Measurements from ENCODE around the gene FMNL1.

Gene FMNL1

DNA sequence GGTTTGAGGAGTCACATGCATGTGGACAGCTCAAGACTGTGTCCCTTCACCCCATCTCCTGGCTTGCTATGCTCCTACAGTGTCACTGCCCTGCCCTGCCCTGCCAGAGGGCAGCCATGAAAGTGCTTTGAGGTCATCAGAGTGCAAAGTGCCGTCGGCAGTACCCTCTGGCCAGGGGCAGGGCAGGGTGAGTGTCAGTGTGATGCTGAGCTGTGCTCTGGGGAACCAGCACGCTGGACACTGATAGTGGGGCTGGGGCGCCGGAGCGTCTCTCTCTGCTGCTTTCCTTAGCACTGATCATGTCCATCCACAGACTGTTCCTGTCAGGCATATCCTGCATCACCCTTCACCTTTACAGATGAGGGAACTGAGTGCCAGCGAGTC is 41.8 kb downstream of the FMNL1 start:
- Histone ChIP-seq H3K9ac (ENCODE audit: insufficient read length, low read depth) (no peak overlapping the region), H3K4me3 (ENCODE audit: insufficient read length, low read depth) (no peak overlapping the region), H3K36me3 (ENCODE audit: insufficient read depth, insufficient read length, low read length) (peaks cover 58% of the 10 kb centered on the region), H3K4me1 (ENCODE audit: insufficient read depth, insufficient read length) (peaks cover 7% of the 10 kb centered on the region), H3K27me3 (ENCODE audit: insufficient read depth, insufficient read length) (peaks cover 8% of the 10 kb centered on the region), H3K9me3 (ENCODE audit: insufficient read depth, low read length) (no peaks in the 10 kb centered on the region)
- TF ChIP-seq YY1 (IDR thresholded peaks at IDR 0.05; ENCODE audit: insufficient read depth, insufficient read length) (no peak), ZNF274 (IDR thresholded peaks at IDR 0.05; ENCODE audit: low read depth, low read length) (no peak), SUZ12 (IDR thresholded peaks at IDR 0.05; ENCODE audit: extremely low read depth, insufficient read depth, insufficient read length) (no peak)
- no peak for DNase-seq (ENCODE audit: low read depth, low spot score)

DNA sequence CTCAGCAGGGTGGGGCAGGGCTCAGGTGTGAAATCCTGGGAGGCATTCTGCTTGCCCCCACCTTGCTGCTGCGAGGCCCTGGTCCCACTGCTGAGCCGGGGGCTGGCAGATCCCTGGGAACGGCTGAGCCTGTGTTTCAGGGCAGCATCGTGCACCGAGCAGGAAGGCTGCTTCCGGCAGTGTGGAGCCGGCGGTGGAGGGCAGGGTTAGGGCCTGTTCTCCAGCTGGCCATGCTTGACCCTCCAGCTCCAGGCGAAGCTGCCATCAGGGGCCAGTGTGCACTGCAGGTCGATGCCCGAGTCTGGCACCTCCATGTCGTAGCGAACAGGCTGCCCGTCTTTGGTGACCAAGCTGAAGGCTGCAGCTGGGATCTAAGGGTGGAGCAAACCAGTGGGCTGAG is 42.7 kb downstream of the FMNL1 start:
- H3K9ac ChIP-seq (ENCODE audit: insufficient read length, low read depth) = no peak overlapping the region
- peaks cover 8% of the 10 kb centered on the region for H3K27me3 ChIP-seq (ENCODE audit: insufficient read depth, insufficient read length)
- TF ChIP-seq ZNF274 (IDR thresholded peaks at IDR 0.05; ENCODE audit: low read depth, low read length) (no peak), SUZ12 (IDR thresholded peaks at IDR 0.05; ENCODE audit: extremely low read depth, insufficient read depth, insufficient read length) (no peak), YY1 (IDR thresholded peaks at IDR 0.05; ENCODE audit: insufficient read depth, insufficient read length) (no peak)
- no peak for DNase-seq (ENCODE audit: low read depth, low spot score)
- H3K9me3 ChIP-seq (ENCODE audit: insufficient read depth, low read length) = no peaks in the 10 kb centered on the region
- H3K4me1 ChIP-seq (ENCODE audit: insufficient read depth, insufficient read length) = peaks cover 7% of the 10 kb centered on the region
- H3K36me3 ChIP-seq (ENCODE audit: insufficient read depth, insufficient read length, low read length) = peaks cover 67% of the 10 kb centered on the region
- no peak overlapping the region for H3K4me3 ChIP-seq (ENCODE audit: insufficient read length, low read depth)

DNA sequence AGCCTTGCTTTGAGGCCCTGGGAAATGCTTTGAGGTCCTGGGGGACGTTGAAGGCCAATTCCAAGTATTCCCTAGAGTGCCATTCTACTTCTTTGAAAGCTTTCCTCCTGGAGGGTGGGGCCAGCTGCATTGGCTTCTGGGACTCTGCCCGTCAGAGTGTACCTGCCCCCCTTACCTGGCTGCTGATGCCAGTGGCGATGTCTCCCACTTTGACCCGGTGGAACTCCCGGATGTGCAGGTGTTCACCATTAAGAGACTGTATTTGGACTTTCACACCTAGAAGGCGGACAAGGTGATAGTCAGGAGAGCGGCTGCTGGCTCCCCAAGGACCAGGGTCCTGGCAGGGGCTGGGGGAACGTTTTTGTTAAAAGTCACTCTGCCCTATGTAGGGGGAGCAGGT is 43.3 kb downstream of the FMNL1 start:
- H3K9me3 ChIP-seq (ENCODE audit: insufficient read depth, low read length) = no peaks in the 10 kb centered on the region
- H3K4me3 ChIP-seq (ENCODE audit: insufficient read length, low read depth) = no peak overlapping the region
- H3K27me3 ChIP-seq (ENCODE audit: insufficient read depth, insufficient read length) = peaks cover 8% of the 10 kb centered on the region
- peaks cover 73% of the 10 kb centered on the region for H3K36me3 ChIP-seq (ENCODE audit: insufficient read depth, insufficient read length, low read length)
- DNase-seq (ENCODE audit: low read depth, low spot score) = no peak
- TF ChIP-seq ZNF274 (IDR thresholded peaks at IDR 0.05; ENCODE audit: low read depth, low read length) (no peak), YY1 (IDR thresholded peaks at IDR 0.05; ENCODE audit: insufficient read depth, insufficient read length) (no peak), SUZ12 (IDR thresholded peaks at IDR 0.05; ENCODE audit: extremely low read depth, insufficient read depth, insufficient read length) (no peak)
- H3K4me1 ChIP-seq (ENCODE audit: insufficient read depth, insufficient read length) = peaks cover 7% of the 10 kb centered on the region
- H3K9ac ChIP-seq (ENCODE audit: insufficient read length, low read depth) = no peak overlapping the region

DNA sequence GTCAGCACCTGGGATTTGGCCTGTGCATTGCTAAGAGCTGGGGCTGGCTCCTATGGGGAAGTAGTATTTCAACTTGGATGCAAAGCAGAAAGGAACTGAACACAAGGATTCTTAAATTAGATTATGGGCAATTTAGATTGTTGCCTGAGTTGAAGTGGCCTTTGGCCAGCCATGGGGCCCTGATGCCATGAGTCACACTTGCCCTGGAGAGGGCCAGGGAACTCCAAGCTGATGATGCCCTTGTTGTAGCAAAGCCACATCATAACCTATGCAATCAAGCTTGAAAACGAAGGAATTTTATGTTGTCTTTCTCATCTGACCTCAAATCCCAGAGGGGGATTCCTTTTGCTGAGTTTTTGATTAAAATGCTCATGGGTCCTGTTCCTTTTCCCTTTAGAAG is 44.1 kb downstream of the FMNL1 start:
- peaks cover 81% of the 10 kb centered on the region for H3K36me3 ChIP-seq (ENCODE audit: insufficient read depth, insufficient read length, low read length)
- DNase-seq (ENCODE audit: low read depth, low spot score) = no peak
- peaks cover 7% of the 10 kb centered on the region for H3K4me1 ChIP-seq (ENCODE audit: insufficient read depth, insufficient read length)
- H3K4me3 ChIP-seq (ENCODE audit: insufficient read length, low read depth) = no peak overlapping the region
- H3K9me3 ChIP-seq (ENCODE audit: insufficient read depth, low read length) = no peaks in the 10 kb centered on the region
- no peak overlapping the region for H3K9ac ChIP-seq (ENCODE audit: insufficient read length, low read depth)
- no peak for TF ChIP-seq YY1 (IDR thresholded peaks at IDR 0.05; ENCODE audit: insufficient read depth, insufficient read length)
- TF ChIP-seq SUZ12 (IDR thresholded peaks at IDR 0.05; ENCODE audit: extremely low read depth, insufficient read depth, insufficient read length) = no peak
- no peak for TF ChIP-seq ZNF274 (IDR thresholded peaks at IDR 0.05; ENCODE audit: low read depth, low read length)
- H3K27me3 ChIP-seq (ENCODE audit: insufficient read depth, insufficient read length) = peaks cover 5% of the 10 kb centered on the region

DNA sequence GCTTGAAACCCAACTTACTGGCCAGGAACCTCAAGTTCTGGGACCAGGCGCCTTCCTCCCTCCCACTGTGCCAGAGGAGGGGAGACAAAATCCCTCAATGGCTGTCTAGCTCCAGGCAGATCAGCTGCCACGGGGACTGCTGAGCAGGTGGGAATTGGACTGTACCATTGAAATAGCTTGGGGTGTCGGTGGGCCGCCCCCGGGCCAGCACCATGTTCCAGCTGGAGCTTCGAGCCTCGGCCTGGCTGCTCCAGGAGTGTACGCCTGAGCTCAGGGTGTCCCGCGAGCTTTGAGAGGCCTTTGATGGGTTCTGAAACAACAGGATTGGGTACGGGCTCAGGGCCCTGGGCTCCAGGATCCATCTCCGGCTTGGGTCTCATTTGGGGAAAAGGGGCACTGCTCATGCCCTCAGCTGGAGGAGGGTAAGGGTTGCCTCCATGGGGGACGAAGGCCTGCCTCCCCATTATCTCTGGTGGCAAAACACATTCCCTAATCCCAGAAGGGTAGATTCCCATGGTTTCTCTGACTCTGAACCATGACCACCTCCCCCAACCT is 44.8 kb downstream of the FMNL1 start:
- Histone ChIP-seq H3K4me1 (ENCODE audit: insufficient read depth, insufficient read length) (peaks cover 7% of the 10 kb centered on the region), H3K4me3 (ENCODE audit: insufficient read length, low read depth) (no peak overlapping the region), H3K9ac (ENCODE audit: insufficient read length, low read depth) (no peak overlapping the region), H3K27me3 (ENCODE audit: insufficient read depth, insufficient read length) (peaks cover 2% of the 10 kb centered on the region), H3K9me3 (ENCODE audit: insufficient read depth, low read length) (no peaks in the 10 kb centered on the region), H3K36me3 (ENCODE audit: insufficient read depth, insufficient read length, low read length) (peaks cover 84% of the 10 kb centered on the region)
- no peak for DNase-seq (ENCODE audit: low read depth, low spot score)
- TF ChIP-seq ZNF274 (IDR thresholded peaks at IDR 0.05; ENCODE audit: low read depth, low read length) = no peak
- no peak for TF ChIP-seq SUZ12 (IDR thresholded peaks at IDR 0.05; ENCODE audit: extremely low read depth, insufficient read depth, insufficient read length)
- TF ChIP-seq YY1 (IDR thresholded peaks at IDR 0.05; ENCODE audit: insufficient read depth, insufficient read length) = no peak

DNA sequence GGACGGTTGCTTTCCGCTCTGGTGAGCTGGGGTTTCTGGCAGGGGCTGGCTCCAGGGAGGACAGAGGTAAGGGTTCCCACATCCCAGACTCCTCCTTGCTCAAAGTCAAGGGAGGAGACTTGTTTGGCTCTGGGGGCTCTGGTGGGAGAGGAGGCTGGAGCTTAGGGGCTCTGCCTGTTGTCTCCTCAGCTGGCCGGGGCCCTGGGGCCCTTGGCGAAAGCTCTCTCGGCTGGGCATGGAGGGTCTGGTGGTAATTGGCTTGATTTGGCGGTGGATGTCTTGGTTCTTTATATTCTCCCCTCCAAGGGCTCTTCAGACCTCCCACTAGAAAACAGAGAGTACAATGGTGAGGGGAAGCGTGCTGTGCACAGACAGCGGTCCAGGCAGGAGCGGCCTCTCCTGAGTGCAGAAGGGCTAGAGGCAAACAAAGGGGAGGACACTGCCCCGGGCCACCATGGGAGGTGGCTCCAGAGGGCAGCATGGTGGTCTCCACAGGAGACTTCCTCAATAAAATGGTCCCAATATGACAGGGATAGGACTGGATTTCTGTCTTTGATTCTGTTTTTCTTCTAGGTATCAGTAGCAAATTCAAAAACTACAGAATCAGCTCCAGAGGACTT is 45.9 kb downstream of the FMNL1 start:
- H3K9ac ChIP-seq (ENCODE audit: insufficient read length, low read depth) = no peak overlapping the region
- H3K27me3 ChIP-seq (ENCODE audit: insufficient read depth, insufficient read length) = no peaks in the 10 kb centered on the region
- TF ChIP-seq YY1 (IDR thresholded peaks at IDR 0.05; ENCODE audit: insufficient read depth, insufficient read length) = no peak
- TF ChIP-seq SUZ12 (IDR thresholded peaks at IDR 0.05; ENCODE audit: extremely low read depth, insufficient read depth, insufficient read length) = no peak
- TF ChIP-seq ZNF274 (IDR thresholded peaks at IDR 0.05; ENCODE audit: low read depth, low read length) = no peak
- no peak for DNase-seq (ENCODE audit: low read depth, low spot score)
- H3K4me3 ChIP-seq (ENCODE audit: insufficient read length, low read depth) = no peak overlapping the region
- no peaks in the 10 kb centered on the region for H3K9me3 ChIP-seq (ENCODE audit: insufficient read depth, low read length)
- H3K36me3 ChIP-seq (ENCODE audit: insufficient read depth, insufficient read length, low read length) = peaks cover 93% of the 10 kb centered on the region
- H3K4me1 ChIP-seq (ENCODE audit: insufficient read depth, insufficient read length) = peaks cover 2% of the 10 kb centered on the region

DNA sequence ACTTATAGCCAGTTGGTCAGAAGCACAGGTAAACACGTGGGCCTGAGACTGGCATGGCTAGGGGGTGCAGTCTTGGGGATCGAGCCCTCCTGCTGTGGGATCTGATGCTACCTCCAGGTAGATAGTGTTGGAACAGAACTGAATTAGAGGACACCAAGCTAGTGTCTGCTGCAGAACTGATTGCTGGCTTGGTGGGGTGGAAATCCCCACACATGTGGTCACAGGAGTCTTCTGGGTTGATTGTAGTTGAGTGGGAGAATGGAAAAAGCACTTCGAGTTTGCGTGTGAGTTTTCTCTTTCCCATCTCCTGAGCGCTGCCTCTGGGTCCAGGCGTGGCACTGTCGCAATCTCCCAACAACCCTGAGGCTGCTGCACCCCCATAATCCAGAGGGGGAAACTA is 48.2 kb downstream of the FMNL1 start:
- Histone ChIP-seq H3K9me3 (ENCODE audit: insufficient read depth, low read length) (no peaks in the 10 kb centered on the region), H3K27me3 (ENCODE audit: insufficient read depth, insufficient read length) (no peaks in the 10 kb centered on the region), H3K36me3 (ENCODE audit: insufficient read depth, insufficient read length, low read length) (peaks cover 88% of the 10 kb centered on the region), H3K4me1 (ENCODE audit: insufficient read depth, insufficient read length) (peaks cover 3% of the 10 kb centered on the region), H3K4me3 (ENCODE audit: insufficient read length, low read depth) (no peak overlapping the region), H3K9ac (ENCODE audit: insufficient read length, low read depth) (no peak overlapping the region)
- DNase-seq (ENCODE audit: low read depth, low spot score) = no peak
- TF ChIP-seq ZNF274 (IDR thresholded peaks at IDR 0.05; ENCODE audit: low read depth, low read length) (no peak), YY1 (IDR thresholded peaks at IDR 0.05; ENCODE audit: insufficient read depth, insufficient read length) (no peak), SUZ12 (IDR thresholded peaks at IDR 0.05; ENCODE audit: extremely low read depth, insufficient read depth, insufficient read length) (no peak)
